ENCODE data around the gene PSD.

PSD gene

GRCh38 chr10:102449321-102450123 is 30.9 kb upstream of the PSD start:
- in situ Hi-C loops (cut with MboI; ENCODE audit: low sequenced_read_pairs) = no loop called here

GRCh38 chr10:102444851-102445250 is 26.3 kb upstream of the PSD start:
- in situ Hi-C loops (cut with MboI; ENCODE audit: low sequenced_read_pairs) = no loop called here

- in situ Hi-C loops (cut with MboI; ENCODE audit: low sequenced_read_pairs) = no loop called here
These were observed 19.8 kb upstream of the PSD start for GRCh38 chr10:102438374-102438773.

- in situ Hi-C loops (cut with MboI; ENCODE audit: low sequenced_read_pairs) = no loop called here
These were observed 18.9 kb upstream of the PSD start for GRCh38 chr10:102437515-102437914.

- in situ Hi-C loops (cut with MboI; ENCODE audit: low sequenced_read_pairs) = no loop called here
These were observed 17.7 kb upstream of the PSD start for GRCh38 chr10:102436312-102436711.

- in situ Hi-C loops (cut with MboI; ENCODE audit: low sequenced_read_pairs) = no loop called here
These were observed 17.1 kb upstream of the PSD start for GRCh38 chr10:102435529-102436233.

- in situ Hi-C loops (cut with MboI; ENCODE audit: low sequenced_read_pairs) = no loop called here
These were observed 16.5 kb upstream of the PSD start for GRCh38 chr10:102435133-102435497.

- in situ Hi-C loops (cut with MboI; ENCODE audit: low sequenced_read_pairs) = no loop called here
These were observed 16.0 kb upstream of the PSD start for GRCh38 chr10:102434394-102435132.

- in situ Hi-C loops (cut with MboI; ENCODE audit: low sequenced_read_pairs) = no loop called here
These were observed 15.0 kb upstream of the PSD start for GRCh38 chr10:102433619-102434046.

- in situ Hi-C loops (cut with MboI; ENCODE audit: low sequenced_read_pairs) = no loop called here
These were observed 13.8 kb upstream of the PSD start, which contains the start of gene CUEDC2 for GRCh38 chr10:102432162-102432950. Gene CUEDC2, minus strand, starts transcription at chr10:102432574. Its CDS starts 7,386 bp downstream, at chr10:102425188.

GRCh38 chr10:102431452-102432124 is 13.0 kb upstream of the PSD start:
- in situ Hi-C loops (cut with MboI; ENCODE audit: low sequenced_read_pairs) = no loop called here

- in situ Hi-C loops (cut with MboI; ENCODE audit: low sequenced_read_pairs) = no loop called here
These were observed 10.9 kb upstream of the PSD start for GRCh38 chr10:102429468-102429867.

- in situ Hi-C loops (cut with MboI; ENCODE audit: low sequenced_read_pairs) = no loop called here
These were observed 8.3 kb upstream of the PSD start for GRCh38 chr10:102426803-102427287.

GRCh38 chr10:102425444-102425843 is 6.9 kb upstream of the PSD start:
- in situ Hi-C loops (cut with MboI; ENCODE audit: low sequenced_read_pairs) = no loop called here

- in situ Hi-C loops (cut with MboI; ENCODE audit: low sequenced_read_pairs) = no loop called here
These were observed 6.3 kb upstream of the PSD start for GRCh38 chr10:102424916-102425315.

- in situ Hi-C loops (cut with MboI; ENCODE audit: low sequenced_read_pairs) = no loop called here
These were observed 5.6 kb upstream of the PSD start for GRCh38 chr10:102424145-102424544.

- in situ Hi-C loops (cut with MboI; ENCODE audit: low sequenced_read_pairs) = no loop called here
These were observed 4.9 kb upstream of the PSD start for GRCh38 chr10:102423372-102423968.

GRCh38 chr10:102422545-102423129 is 4.1 kb upstream of the PSD start:
- in situ Hi-C loops (cut with MboI; ENCODE audit: low sequenced_read_pairs) = no loop called here

Data from HL-60/S4 (cell line).